B cell (primary cell): ENCODE data around the gene TRPM2.

Experiments used
- EZH2 ChIP-seq: IDR thresholded peaks from 2 replicates; pipeline ENCODE4 v1.6.1; 2012; ENCODE audit warnings: borderline replicate concordance, low read depth, mild to moderate bottlenecking, moderate library complexity, low read length; ENCODE audit not compliant: insufficient read depth, poor library complexity, severe bottlenecking
- TF ChIP-seq, protein P1 (sequence below): fragments of 200-600 bp; IDR thresholded peaks from one replicate; pipeline ENCODE4 v1.8.0; 2022; ENCODE audit warnings: antibody characterized with exemption, mild to moderate bottlenecking

DNA sequence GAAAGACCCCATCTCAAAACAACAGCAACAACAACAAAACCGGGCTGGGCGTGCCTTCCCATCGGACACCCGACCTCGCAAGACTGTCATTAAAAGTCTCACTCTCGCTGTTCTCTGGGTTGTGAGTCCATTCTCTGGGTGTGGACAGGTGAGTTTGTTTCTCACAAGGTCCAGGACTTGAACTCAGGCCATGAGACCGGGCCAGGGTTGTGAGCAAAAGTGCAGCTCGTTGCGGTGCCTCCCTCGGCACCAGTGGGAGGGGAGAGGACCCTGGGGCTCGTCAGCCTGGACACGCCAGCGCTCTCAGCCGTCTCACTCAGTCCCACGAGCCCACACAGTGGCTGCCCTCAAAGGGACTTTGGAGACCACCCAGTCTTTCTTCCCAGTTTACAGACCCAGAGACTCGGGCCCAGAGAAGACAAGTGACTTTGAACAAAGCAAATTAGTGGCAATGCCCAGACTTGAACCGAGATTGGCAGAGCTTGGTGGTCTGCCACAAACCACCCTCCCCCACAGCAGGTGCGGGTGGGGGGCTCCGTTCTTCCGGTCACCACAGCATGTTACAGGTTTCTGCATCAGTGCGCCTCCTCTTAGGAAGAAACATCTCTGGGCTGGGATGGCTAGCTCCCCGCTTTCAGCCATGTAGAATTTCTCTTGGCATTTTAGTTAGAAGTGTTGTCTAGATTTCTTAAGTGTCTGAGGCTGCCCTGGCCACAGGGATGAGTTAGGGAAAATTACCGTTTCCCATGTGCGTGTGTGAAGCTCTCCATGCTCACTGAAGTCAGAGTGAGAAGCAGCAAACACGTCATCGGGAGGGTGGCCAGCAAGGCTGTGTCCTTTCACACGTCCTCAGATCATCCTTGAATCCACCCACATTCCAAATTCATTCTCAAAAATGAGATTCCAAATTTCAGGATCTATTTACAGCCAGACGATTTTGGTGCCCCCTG, 130.1 kb downstream of the TRPM2 start:
- TF ChIP-seq, protein P1, sequence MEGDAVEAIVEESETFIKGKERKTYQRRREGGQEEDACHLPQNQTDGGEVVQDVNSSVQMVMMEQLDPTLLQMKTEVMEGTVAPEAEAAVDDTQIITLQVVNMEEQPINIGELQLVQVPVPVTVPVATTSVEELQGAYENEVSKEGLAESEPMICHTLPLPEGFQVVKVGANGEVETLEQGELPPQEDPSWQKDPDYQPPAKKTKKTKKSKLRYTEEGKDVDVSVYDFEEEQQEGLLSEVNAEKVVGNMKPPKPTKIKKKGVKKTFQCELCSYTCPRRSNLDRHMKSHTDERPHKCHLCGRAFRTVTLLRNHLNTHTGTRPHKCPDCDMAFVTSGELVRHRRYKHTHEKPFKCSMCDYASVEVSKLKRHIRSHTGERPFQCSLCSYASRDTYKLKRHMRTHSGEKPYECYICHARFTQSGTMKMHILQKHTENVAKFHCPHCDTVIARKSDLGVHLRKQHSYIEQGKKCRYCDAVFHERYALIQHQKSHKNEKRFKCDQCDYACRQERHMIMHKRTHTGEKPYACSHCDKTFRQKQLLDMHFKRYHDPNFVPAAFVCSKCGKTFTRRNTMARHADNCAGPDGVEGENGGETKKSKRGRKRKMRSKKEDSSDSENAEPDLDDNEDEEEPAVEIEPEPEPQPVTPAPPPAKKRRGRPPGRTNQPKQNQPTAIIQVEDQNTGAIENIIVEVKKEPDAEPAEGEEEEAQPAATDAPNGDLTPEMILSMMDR = no peak
- no peak for TF ChIP-seq EZH2
